HG03432 (cell line): ENCODE data around the gene TRIP13.
"Not testable (repeated sequence)": the region's sequence is repeated elsewhere in the genome, so short reads cannot be mapped to it uniquely, and the experiment has no call there.

ENCODE experiments used
- ATAC-seq: cut with Tn5 transposase; IDR thresholded peaks from one replicate; pipeline ENCODE4 v1.9.1; 2021; ENCODE audit warnings: mild to moderate bottlenecking, moderate library complexity; ENCODE audit not compliant: unreplicated experiment

The TRIP13 gene

GRCh38 chr5:892394-893136 lies at the start of gene TRIP13, which contains the start of gene BRD9:
TRIP13 (plus strand) TSS chr5:892884; CDS start chr5:892999, 115 bp downstream.
BRD9 (minus strand) TSS chr5:892801; CDS start chr5:892657, 144 bp downstream.
- peak; percentile 97 for ATAC-seq

DNA sequence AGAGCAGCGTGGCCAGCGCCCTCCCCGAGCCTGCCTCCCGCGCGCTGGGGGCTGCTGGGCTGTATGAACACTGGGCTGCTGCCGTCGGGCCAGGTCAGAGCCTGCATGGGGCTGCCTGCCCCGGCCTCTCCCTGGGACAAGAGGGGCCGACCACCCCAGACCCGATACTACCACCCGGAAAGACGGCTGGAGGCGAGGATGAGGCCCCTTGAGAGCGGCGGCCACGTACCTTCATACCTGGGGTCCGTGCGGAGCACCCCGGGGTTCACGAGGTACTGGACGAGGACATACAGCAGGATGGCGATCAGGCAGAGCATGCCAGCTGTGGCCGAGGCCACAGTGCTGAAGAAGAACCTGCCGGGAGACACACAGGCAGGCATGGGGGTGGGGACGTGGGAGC lies 49.3 kb upstream of the TRIP13 start:
- ATAC-seq, result not testable (repeated sequence)

GRCh38 chr5:843926-844325 lies 48.8 kb upstream of the TRIP13 start:
- not testable (repeated sequence) for ATAC-seq

DNA sequence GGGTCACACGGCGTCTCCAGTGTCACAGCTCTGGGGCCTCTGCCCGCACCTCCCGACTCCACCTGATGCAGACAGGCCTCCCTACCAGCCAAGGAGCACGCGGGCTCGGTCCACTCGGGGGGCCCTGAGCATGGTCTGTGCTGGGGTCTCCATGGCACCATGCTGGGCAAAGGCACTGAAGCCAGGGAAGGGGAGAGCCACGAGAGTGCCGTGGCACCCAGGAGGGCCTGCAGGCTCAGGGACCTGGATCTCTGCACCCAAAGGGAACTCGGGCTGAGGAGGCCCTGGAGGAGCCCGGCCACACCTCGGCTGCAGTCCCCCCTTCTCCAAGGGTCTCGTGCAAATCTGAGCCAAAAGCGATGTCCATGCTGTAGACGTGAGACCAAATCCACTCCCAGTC lies 48.3 kb upstream of the TRIP13 start:
- ATAC-seq, result not testable (repeated sequence)

- not testable (repeated sequence) for ATAC-seq
Observed at GRCh38 chr5:845031-845675, 47.5 kb upstream of the TRIP13 start.

GRCh38 chr5:845676-846601 lies 46.7 kb upstream of the TRIP13 start:
- ATAC-seq, result not testable (repeated sequence)

DNA sequence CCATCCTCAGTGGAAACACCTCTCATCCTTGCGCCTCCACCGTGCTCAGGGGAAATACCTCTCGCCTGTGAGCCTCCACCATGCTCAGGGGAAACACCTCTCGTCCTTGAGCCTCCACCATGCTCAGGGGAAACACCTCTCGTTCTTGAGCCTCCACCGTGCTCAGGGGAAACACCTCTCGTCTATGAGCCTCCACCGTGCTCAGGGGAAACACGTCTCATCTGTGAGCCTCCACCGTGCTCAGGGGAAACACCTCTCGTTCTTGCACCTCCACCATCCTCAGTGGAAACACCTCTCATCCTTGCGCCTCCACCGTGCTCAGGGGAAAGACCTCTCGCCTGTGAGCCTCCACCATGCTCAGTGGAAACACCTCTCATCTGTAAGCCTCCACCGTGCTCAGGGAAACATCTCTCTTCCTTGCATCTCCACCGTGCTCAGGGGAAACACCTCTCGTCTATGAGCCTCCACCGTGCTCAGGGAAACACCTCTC lies 46.0 kb upstream of the TRIP13 start:
- ATAC-seq, result not testable (repeated sequence)

DNA sequence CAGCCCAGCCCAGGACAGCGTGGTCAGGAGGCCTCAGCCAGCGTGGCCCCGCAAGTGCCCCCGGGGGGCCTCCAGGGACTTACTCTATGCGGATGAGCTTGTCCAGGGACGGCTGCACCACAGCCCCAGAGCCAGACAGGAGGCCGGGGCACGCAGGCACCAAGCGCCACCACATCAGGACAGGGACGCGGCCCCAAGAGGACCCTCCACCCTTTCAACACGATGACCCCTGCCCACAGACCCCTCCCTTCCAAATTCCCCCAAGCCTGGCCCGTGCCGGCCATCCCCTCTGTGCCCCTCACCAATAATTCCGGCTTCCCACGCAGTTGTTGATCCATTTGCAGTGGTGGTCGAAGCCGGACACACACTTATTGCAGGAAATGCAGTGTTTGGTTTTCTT lies 45.5 kb upstream of the TRIP13 start:
- ATAC-seq, result not testable (repeated sequence)

GRCh38 chr5:847736-848135 lies 44.9 kb upstream of the TRIP13 start:
- ATAC-seq, result not testable (repeated sequence)

DNA sequence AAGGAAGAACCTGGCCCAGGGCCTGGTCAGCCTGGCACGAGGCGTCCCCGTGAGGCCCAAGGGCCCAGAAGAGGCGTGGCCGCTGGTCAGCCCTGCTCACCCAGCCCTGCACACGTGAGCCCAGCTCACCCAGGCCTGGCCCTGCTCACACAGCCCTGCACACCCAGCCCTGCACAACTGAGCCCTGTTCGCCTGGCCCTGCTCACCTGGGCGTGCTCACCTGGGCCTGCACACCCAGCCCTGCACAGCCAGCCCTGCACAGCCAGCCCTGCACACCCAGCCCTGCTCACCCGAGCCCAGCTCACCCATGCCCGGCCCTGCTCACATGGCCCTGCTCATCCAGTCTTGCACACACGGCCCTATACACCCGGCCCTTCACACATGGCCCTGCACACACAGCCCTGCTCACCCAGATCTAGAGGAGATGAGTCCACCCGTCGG lies 44.0 kb upstream of the TRIP13 start:
- ATAC-seq, result no peak

DNA sequence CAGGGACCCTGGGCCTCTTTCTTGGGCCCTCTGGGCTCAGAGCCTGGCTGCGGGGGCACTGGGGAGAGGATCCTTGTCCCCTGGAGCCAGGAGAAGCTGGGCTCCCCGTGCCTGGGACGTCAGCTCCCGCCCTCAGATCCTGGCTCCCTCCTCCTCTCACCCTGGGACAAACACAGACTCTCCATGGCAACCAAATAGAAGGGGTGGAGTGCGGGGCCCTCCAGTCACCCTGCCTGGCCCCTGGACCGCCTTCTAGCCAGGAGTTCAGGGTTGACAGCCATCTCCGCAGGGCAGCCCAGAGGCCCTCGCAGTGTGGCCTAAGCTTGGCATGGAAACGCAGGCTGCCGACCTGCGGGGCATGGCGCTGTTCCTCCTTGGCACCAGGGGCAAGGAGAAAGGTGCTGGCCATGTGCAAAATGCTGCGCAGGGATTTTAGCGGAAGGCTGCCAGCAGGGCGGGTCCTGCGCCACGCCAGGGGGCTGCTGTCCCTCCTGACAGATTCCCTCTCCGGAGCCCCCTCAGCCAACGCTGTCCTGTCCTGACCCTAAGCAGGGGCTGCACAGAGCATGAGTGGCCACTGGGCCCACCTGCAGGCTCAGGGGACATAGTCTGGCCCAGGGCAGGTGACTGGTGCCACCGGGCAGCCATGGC lies 42.9 kb upstream of the TRIP13 start:
- no peak for ATAC-seq

- ATAC-seq, result no peak
Observed at GRCh38 chr5:850511-851006, 42.1 kb upstream of the TRIP13 start, which contains the start of gene ZDHHC11. ZDHHC11 (minus strand) TSS chr5:850986; CDS start chr5:850602, 384 bp downstream.

DNA sequence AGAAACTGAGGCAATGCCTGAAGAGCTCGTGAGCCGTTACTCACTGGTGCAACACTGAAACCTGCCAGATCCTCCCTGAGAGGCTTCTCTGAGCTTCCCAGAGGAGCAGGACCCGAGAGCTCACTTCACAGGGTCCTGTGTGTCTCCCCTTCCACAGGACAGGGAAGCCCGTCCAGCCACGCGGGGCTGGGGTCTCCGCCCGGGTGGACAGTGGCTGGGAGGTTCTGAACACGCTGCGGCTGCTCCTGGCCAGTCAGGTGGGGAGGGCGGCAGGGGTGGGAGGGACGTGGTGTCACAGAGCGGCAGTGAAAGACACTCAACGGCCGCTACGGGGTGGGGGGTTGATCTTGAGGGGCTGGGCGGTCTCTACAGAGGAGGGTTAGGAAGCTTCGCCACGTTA lies 41.6 kb upstream of the TRIP13 start:
- no peak for ATAC-seq

DNA sequence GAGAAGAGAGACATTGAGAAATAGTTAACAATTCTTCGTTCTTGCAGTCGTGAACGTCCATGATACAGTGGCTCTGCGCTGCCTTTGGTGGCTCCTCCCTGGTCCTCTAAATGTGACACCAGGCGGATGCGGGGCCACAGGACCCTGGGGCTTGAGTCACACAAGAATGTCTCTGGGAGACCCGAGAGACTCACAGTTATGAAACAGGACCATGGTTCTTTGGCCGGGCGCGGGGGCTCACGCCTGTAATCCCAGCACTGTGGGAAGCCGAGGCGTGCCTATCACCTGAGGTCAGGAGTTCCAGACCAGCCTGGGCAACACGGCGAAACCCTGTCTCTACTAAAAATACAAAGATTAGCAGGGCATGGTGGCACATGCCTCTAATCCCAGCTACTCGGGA lies 41.1 kb upstream of the TRIP13 start:
- ATAC-seq, result no peak

- no peak for ATAC-seq
Observed at GRCh38 chr5:852018-852417, 40.7 kb upstream of the TRIP13 start.

GRCh38 chr5:852431-853401 lies 40.0 kb upstream of the TRIP13 start:
- no peak for ATAC-seq

DNA sequence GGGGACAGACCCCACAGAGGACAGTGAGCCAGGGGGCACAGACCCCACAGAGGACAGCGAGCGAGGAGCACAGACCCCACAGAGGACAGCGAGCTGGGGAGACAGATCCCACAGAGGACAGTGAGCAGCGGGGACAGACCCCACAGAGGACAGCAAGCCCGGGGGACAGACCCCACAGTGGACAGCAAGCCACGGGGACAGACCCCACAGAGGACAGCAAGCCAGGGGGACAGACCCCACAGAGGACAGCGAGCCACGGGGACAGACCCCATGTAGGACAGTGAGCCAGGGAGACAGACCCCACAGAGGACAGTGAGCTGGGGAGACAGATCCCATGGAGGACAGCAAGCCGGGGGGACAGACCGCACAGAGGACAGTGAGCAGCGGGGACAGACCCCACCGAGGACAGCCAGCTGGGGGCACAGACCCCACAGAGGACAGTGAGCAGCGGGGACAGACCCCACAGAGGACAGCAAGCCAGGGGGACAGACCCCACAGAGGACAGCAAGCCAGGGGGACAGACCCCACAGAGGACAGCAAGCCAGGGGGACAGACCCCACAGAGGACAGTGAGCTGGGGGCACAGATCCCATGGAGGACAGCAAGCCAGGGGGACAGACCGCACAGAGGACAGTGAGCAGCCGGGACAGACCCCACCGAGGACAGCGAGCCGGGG lies 39.1 kb upstream of the TRIP13 start:
- ATAC-seq, result not testable (repeated sequence)

DNA sequence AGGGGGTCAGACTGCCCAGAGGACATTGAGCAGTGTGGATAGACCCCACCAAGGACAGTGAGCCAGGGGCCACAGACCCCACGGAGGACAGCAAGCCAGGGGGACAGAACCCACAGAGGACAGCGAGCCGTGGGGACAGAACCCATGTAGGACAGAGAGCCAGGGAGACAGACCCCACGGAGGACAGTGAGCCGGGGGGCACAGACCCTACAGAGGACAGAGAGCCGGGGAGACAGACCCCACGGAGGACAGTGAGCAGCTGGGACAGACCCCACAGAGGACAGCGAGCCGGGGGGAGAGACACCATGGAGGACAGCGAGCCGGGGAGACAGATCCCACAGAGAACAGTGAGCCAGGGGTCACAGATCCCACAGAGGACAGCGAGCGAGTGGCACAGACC lies 38.5 kb upstream of the TRIP13 start:
- ATAC-seq, result no peak
